Cardiac fibroblast (primary cell): Measurements from ENCODE around the gene DTWD2.
"Not testable (repeated sequence)": the region's sequence is repeated elsewhere in the genome, so short reads cannot be mapped to it uniquely, and the experiment has no call there.

ENCODE experiments used
- DNase-seq, 2 donors: peaks; one replicate each; pipeline versions ENCODE4 v3.0.0 to v3.0.0-alpha.2; 2010; ENCODE audit warnings: low read depth in 2 of 2
- H3K4me3 ChIP-seq, 2 donors: replicated peaks in 1 of 2; 1 replicate in 1 of 2; 2 replicates in 1 of 2; pipeline ENCODE4 v1.5.1; 2011; ENCODE audit warnings: low read depth in 2 of 2, low read length in 2 of 2, mild to moderate bottlenecking in 2 of 2, moderate library complexity in 1 of 2
- CTCF ChIP-seq: IDR thresholded peaks from one replicate; pipeline ENCODE4 v1.5.1; 2011; ENCODE audit warnings: low read depth, mild to moderate bottlenecking, low read length, inconsistent platforms

DTWD2 gene

DNA sequence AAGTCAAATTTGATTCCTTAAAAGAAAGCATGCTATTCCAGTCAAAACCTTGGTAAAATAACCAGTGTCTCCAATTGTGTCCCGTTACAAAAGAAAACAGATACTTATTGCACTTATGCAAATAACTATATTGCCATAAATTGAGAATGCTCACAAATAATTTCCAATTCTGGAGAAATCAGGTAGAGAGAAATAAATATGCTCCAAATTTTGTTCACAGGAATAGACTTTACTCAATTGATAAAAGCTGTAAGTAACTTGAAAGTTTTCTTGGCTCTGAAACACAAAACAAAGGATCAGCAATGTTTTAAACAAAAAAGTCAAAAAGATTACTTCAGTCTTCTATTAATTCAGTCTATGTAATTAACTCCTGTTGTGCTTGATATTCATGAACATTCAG is 7.8 kb upstream of the DTWD2 start:
- no peak for TF ChIP-seq CTCF
- no peak overlapping the region for H3K4me3 ChIP-seq
- no peak for DNase-seq

DNA sequence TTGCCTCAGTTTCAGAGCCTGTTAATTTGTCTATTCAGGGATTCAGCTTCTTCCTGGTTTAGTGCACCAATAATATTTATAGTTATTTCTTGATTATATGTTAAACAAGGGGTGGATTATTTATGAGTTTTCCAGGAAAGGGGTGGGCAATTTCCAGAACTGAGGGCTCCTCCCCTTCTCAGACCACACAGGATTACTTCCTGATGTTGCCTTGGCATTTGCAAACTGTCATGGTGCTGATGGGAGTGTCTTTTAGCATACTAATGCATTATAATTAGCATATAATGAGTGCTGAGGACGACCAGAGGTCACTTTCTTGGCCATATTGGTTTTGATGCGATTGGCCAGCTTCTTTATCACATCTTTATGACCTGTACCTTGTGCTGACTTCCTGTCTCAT is 6.2 kb upstream of the DTWD2 start:
- no peak for TF ChIP-seq CTCF
- H3K4me3 ChIP-seq, result no peak overlapping the region
- no peak for DNase-seq

GRCh38 chr5:118993118-118993517 is 4.8 kb upstream of the DTWD2 start:
- not testable (repeated sequence) for DNase-seq, H3K4me3 ChIP-seq

DNA sequence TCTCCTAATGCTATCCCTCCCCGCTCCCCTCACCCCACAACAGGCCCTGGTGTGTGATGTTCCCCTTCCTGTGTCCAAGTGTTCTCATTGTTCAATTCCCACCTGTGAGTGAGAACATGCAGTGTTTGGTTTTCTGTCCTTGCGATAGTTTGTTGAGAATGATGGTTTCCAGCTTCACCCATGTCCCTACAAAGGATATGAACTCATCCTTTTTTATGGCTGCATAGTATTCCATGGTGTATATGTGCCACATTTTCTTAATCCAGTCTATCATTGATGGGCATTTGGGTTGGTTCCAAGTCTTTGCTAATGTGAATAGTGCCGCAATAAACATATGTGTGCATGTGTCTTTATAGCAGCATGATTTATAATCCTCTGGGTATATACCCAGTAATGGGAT is 3.7 kb upstream of the DTWD2 start:
- not testable (repeated sequence) for DNase-seq, H3K4me3 ChIP-seq

DNA sequence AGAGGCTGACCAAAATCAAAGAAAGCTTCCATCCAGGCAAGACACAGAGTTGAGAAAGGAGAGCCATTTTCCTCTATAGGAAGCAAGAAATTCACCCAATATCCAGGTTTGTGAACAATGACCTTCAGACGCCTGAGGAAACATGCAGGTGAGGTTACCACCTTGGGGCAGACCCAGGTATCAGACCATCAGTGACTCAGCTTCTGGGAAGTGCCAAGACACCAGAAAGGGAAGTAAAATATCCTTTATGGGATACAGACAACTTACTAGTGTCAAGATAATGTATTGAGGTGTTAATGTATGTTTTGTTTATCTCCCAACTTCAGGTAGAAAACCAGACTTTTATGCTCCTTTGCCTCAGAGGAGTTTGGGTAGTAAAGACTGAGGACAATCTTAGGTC is 2.2 kb upstream of the DTWD2 start:
- no peak overlapping the region for H3K4me3 ChIP-seq
- DNase-seq, result no peak
- TF ChIP-seq CTCF, result no peak

GRCh38 chr5:118989816-118990215 is 1.5 kb upstream of the DTWD2 start:
- H3K4me3 ChIP-seq, result no peak overlapping the region
- no peak for TF ChIP-seq CTCF
- DNase-seq, result no peak

DNA sequence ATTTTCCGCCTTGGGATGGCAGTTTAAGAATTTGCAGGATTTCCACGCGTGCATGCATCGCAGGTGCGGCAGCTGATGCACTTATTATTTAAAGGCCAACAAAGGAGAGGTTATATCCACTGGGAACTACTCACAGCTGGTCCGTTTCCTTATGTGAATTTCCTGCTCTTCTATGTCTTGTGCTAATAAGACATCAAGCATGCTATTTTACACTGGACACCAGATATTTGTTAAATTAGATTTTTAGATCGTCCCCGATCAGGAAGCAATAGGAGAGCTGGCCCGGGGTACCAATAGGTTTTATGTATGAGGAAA is 476 bp upstream of the DTWD2 start:
- no peak for DNase-seq
- H3K4me3 ChIP-seq, result peak overlapping the region; percentile 53 to 73
- no peak for TF ChIP-seq CTCF

DNA sequence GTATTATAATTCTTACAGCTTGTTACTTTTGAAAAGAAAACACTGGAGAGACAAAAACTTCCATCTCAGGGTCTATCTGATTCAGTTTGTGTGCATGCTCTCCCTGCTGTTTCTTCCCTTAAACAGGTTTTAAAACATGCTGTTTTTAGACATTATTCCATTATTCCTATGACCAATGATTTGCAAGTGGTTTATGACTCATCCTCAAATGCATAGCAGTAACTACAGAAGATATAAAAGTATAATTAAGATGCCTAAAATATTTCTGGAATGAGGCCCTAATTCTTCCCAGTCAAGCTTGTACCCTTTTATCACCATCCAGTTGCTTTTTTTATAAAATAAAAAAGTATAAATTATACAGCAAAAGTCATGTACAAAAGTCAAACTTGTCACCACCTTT is 3.7 kb downstream of the DTWD2 start:
- no peak for TF ChIP-seq CTCF
- no peak overlapping the region for H3K4me3 ChIP-seq
- peak; percentile 18 to 36 for DNase-seq
